ENCODE measurements around the gene MAGEB17.

DNA sequence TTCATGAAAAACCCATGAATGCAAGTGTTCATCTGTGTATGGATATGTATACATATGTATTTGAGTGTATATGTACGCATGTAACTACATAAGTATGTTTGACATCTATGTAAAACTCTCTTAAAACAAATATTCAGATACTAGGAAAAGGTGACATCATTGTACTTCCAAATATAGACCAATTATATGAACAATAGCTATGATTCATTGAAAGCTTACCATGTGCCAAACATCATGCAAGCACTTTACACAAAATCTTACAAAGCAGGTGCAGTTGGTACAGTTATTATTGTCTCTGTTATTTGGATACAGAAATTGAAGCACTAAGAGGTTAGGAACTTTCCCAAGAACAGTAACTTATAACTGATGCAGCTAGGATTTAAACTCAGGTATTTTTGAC is 21.4 kb downstream of the MAGEB17 start:
- TF ChIP-seq, protein P1, sequence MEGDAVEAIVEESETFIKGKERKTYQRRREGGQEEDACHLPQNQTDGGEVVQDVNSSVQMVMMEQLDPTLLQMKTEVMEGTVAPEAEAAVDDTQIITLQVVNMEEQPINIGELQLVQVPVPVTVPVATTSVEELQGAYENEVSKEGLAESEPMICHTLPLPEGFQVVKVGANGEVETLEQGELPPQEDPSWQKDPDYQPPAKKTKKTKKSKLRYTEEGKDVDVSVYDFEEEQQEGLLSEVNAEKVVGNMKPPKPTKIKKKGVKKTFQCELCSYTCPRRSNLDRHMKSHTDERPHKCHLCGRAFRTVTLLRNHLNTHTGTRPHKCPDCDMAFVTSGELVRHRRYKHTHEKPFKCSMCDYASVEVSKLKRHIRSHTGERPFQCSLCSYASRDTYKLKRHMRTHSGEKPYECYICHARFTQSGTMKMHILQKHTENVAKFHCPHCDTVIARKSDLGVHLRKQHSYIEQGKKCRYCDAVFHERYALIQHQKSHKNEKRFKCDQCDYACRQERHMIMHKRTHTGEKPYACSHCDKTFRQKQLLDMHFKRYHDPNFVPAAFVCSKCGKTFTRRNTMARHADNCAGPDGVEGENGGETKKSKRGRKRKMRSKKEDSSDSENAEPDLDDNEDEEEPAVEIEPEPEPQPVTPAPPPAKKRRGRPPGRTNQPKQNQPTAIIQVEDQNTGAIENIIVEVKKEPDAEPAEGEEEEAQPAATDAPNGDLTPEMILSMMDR (IDR thresholded peaks at IDR 0.05): no peak
- TF ChIP-seq POLR2A (IDR thresholded peaks at IDR 0.05): no peak

Data from testis (tissue), 2 donors.